ENCODE results near the gene SLC8A1.

GRCh38 chr2:40199771-40200170, 252.1 kb downstream of the SLC8A1 start:
- no peak for TF ChIP-seq CTCF (IDR thresholded peaks at IDR 0.05)
- TF ChIP-seq EP300 (IDR thresholded peaks at IDR 0.05): no peak

Data from tibial nerve (tissue), 4 donors.